Inferior parietal cortex (tissue), 1 donor: ENCODE data around the gene TTC27.
"Not testable (repeated sequence)": the region's sequence is repeated elsewhere in the genome, so short reads cannot be mapped to it uniquely, and the experiment has no call there.

Experiments
- DNase-seq: peaks from one replicate; pipeline ENCODE4 v3.0.0-alpha.2; 2016; ENCODE audit errors: extremely low spot score

Gene TTC27

DNA sequence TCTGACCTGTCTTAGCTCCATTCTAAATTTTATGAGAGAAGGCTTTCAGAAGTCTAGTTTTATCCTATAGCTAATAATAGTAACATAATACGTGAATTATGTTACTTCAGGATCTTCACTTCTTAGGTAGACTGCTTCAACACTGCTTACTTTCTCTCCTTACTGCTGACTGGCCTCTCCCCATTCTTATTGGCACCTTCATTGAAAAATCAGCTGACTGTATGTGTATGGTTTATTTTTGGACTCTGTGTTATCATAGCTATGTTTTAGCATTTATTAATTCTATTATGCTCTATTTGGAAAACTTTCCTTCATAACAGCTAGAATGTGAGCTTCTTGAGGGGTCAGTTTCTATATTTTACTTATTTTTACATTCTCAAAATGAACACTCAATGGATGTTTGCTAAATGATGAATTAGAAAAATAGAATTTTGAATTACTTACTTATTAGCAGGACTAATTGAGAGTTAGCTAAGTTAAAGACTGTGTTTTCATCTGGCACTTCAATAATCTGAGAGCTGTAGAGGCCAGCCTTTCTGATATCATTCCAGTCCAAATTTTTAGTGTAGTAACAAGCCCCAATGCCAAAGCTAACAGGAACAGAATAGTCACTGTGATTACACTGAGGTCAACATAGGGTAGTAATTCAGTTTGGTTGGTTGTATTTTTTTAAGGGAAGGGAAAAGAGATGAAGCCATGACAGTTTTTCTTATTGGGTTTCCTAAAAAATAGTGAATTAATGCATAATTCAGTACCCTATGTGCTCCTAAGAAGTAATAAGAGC is 92.3 kb downstream of the TTC27 start:
- DNase-seq: no peak

GRCh38 chr2:32720771-32721170 is 92.9 kb downstream of the TTC27 start:
- DNase-seq: no peak

DNA sequence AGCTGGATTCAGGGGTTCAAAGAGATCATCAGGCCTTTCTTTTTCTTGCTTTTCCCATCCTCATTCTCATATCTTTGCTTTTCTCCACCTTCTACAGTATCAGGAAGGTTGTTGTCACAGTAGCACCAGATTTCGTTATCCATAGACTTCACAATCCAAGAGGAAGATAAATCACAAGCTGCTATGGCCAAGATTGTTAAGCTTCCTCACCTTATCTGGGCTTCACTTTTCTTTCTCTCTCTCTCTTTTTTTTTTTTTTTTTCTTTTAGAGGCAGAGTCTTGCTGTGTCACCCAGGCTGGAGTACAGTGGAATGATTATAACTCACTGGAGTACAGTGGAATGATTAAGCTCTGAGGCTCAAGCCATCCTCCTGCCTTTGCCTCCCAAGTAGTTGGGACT is 93.5 kb downstream of the TTC27 start:
- no peak for DNase-seq

DNA sequence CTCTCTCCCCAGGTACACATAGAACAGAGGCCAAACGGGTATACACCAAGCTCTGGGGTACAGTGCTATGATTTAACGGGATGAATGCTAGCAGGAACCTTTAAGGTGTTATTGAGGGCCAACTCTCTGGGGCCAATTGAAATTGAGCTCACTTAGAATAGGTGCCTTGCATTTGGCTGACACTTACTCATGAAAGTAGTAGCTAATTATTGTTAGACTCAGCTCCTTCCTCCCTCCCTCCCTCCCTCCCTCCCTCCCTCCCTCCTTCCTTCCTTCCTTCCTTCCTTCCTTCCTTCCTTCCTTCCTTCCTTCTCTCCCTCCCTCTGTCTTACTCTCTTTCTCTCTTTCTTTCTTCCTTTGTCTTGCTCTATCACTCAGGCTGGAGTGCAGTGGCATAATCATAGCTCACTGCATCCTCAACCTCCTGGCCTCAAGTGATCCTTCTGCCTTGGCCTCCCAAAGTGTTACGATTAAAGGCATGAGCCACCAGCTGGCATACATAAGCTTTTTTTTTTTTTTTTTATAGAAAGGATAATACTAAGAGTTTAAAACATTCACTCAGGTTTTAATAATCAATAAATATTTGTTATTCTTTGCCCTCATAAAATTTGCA is 95.7 kb downstream of the TTC27 start:
- no peak for DNase-seq

- DNase-seq: not testable (repeated sequence)
Measured at GRCh38 chr2:32726678-32727077, 98.8 kb downstream of the TTC27 start.

- no peak for DNase-seq
Measured at GRCh38 chr2:32727157-32727556, 99.3 kb downstream of the TTC27 start.

- not testable (repeated sequence) for DNase-seq
Measured at GRCh38 chr2:32730958-32731357, 103.1 kb downstream of the TTC27 start.

- DNase-seq: no peak
Measured at GRCh38 chr2:32732120-32732519, 104.3 kb downstream of the TTC27 start.

DNA sequence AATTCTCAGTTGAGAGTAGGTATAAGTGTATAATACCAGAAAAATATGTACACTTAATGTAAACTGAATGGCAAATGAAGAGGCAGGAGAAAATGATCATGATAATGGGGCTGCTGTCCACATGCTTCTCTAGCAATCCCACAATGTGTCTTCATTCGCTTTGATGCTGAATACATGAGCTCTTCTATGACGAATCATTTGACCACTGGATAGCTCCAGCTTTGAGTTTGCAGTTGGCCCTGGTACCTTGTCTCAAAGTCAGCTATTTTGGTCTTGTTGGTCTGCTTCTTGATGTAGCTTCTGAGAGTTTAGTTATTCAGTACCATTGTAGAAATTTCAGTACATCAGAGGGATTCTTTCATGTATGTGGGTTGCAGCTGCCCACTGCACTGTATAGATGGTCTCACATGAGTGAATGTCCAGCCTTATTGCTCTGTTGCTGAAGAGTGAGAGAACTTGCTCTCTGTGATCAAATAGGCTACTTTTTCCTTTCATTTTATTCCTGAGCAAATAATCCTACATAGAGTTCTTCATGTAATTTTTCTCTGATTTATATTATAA is 105.1 kb downstream of the TTC27 start:
- no peak for DNase-seq

GRCh38 chr2:32735348-32735747 is 107.5 kb downstream of the TTC27 start:
- no peak for DNase-seq

- no peak for DNase-seq
Measured at GRCh38 chr2:32738939-32739338, 111.1 kb downstream of the TTC27 start.

DNA sequence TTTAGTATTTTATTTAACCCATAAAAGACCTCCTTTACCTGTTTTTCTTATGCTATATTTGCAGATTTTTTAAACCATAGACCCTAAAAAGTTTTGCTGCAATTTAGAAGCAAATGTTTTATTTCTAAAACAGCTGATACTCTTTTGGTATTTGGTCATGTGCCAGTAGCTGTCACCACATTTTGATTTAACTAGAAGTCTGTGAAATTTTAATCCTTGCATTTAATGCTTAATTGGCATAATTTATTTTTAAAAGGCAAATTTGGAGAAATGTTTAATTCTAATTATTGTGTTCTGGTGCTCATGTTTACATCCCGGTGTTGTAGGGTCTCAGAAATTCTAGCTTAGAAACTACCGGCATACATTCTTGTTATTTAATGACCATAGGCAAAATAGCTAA is 111.8 kb downstream of the TTC27 start:
- DNase-seq: no peak

GRCh38 chr2:32741575-32741974 is 113.7 kb downstream of the TTC27 start:
- no peak for DNase-seq

- DNase-seq: no peak
Measured at GRCh38 chr2:32742376-32742775, 114.5 kb downstream of the TTC27 start.

GRCh38 chr2:32743480-32744236 is 115.8 kb downstream of the TTC27 start:
- DNase-seq: no peak

GRCh38 chr2:32745191-32745590 is 117.3 kb downstream of the TTC27 start:
- no peak for DNase-seq

DNA sequence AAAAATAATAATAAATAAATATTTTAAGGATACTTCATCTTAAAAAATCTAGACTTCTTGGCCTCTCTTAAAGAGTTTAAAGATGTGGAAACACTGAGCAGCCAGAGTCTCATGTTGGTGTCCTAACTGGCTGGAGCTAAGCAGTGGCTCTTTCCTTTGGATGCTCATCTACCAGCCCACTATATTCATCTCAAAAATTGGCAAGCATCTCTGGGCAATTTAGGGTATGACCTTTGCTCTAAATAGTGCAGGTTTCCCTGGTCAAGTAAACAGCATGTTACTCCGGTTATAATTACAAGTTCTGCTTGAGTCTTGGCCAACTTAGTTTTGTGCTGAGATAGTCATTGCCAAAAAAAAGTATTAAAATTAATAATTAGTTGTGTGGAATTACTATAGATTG is 117.8 kb downstream of the TTC27 start:
- DNase-seq: no peak

DNA sequence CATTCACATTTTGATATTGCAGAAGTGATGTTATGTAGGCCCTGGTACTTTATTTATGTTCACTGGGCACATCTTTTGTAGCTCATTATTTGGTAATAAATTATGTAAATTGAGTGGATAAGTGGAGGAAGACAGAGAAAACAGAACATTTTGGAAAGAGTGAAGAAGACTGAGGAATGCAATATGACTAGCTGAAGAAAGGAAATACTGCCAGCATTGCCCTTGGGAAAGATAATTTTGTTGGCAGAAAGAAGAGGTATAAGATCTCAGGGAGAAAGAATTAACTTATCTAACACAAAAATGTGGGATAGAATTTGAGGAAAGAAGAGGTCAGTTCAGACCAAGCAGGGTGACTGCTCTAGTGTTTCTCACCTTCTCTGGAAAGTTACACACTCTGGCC is 118.8 kb downstream of the TTC27 start:
- no peak for DNase-seq

DNA sequence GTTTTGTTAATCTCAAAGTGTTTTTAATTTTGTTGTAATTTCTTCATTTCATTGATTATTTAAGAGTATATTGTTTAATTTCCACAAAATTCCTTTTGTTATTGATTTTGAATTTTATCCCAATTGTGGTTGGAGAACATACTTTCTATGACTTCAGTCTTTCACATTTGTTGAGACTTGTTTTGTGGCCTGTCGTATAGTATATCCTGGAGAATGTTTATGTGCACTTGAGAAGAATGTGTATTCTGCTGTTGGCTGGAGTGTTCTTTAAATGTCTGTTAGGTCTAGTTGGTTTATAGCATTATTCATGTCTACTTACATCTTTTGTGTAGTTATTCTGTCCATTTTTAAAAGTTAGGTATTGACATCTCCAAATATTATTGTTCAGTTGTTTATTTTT is 120.3 kb downstream of the TTC27 start:
- DNase-seq: no peak

- DNase-seq: no peak
Measured at GRCh38 chr2:32750880-32751279, 123.0 kb downstream of the TTC27 start.

GRCh38 chr2:32752205-32752604 is 124.4 kb downstream of the TTC27 start:
- DNase-seq: no peak

- DNase-seq: no peak
Measured at GRCh38 chr2:32752952-32753351, 125.1 kb downstream of the TTC27 start.
